Stimulated activated CD8-positive, alpha-beta memory T cell treated with anti-CD3 and anti-CD28 coated beads, Interleukin-15, amount 100 ng/mL, for 1 hour (primary cell): ENCODE data around the gene ATOSB.
"Not testable (repeated sequence)": the region's sequence is repeated elsewhere in the genome, so short reads cannot be mapped to it uniquely, and the experiment has no call there.

Experiments used
- DNase-seq: peaks from one replicate; pipeline ENCODE4 v3.0.0-alpha.2; 2020; ENCODE audit warnings: low read depth

The ATOSB gene, protein sequence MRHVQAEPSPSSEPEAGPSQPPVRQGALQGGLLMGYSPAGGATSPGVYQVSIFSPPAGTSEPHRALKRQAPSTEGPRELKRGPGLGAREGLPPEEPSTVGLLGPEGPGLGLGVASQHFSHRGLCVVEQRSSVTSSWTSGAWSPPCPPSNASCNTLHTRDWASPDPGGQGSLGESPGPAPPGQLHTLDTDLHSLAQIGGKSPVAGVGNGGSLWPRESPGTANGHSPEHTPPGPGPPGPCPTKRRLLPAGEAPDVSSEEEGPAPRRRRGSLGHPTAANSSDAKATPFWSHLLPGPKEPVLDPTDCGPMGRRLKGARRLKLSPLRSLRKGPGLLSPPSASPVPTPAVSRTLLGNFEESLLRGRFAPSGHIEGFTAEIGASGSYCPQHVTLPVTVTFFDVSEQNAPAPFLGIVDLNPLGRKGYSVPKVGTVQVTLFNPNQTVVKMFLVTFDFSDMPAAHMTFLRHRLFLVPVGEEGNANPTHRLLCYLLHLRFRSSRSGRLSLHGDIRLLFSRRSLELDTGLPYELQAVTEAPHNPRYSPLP

DNA sequence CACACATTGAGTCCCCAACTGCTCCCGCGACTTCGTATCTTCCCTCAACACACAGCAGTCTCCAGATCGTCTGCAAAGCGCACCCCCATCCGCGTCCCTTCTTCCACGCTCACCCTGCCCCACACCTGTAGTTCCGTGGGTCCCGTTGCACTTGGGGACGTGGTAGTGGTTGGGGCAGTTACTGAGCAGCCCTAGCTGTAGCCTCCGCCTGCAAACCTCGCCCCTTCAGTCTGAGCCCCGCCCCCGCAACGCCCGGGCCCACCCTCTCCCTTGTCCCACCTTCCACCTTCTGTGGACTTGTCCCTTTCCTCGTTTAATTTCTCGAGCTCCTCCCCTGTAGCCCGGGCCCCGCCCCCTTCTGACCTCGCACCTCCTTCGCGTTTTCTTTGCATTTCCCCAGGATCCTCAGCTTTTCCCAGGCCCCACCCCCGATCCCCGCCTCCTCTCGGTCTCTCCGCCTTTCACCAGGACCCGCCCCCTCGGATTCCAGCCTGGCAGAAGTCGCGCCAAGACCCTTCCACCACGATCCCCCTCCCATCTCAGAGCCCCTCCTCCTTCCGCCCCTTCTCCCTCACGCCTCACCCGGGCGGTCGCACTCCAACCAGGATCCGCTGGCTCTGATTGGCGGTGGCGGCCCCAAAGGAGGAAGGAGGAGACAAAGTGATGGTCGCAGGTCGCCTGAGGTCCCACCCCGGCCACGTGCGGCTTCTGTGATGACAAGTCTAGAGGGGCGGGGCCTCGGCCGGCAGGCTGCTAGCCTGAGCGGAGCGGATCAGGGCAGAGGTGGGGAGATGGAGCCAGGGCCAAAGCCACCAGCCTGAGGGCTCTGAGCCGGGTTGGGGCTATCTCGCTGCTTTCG lies at the start of gene ATOSB:
ATOSB (minus strand) TSS at position 183 of the 859 bp plus-strand sequence. CDS start 7,588 bp downstream, outside the sequence.
- DNase-seq: peak; percentile 81

DNA sequence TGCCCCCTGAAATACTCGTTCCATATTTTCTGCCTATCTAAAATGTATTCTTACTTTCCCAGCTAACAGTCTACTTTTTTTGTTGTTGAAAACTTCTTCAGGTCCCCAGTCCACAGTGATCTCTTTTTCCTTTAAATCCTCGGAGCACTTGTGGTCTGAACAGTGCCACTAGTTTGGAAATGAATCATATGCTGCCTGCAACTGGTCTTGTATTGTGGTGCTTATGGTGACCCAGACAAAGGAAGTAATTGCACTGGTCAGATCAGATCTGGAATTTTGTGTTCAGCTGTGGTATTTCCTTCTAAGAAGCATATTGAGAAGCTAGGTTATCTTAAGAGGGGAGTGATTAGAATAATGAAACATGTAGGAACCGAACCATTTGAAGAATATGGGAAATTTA lies 49.0 kb upstream of the ATOSB start:
- DNase-seq: no peak

DNA sequence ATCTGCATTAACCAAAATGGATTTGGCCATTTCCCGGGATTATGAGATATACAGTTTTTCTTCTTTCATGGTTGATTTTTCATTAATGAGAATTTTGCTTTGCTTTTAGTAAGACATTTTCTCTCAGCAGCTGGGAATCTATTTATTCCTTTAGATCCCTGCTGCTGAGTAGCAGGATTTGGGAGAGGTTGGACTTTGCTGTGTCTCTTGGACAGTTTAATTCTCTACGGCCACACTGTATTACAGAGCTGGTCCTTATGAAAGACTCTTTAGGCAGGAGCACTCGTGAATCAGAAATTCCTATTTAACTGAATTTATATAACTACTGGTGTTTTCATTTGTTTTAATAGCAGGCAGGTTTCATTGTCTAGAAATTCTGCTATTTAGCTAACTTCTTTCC lies 47.8 kb upstream of the ATOSB start:
- no peak for DNase-seq

DNA sequence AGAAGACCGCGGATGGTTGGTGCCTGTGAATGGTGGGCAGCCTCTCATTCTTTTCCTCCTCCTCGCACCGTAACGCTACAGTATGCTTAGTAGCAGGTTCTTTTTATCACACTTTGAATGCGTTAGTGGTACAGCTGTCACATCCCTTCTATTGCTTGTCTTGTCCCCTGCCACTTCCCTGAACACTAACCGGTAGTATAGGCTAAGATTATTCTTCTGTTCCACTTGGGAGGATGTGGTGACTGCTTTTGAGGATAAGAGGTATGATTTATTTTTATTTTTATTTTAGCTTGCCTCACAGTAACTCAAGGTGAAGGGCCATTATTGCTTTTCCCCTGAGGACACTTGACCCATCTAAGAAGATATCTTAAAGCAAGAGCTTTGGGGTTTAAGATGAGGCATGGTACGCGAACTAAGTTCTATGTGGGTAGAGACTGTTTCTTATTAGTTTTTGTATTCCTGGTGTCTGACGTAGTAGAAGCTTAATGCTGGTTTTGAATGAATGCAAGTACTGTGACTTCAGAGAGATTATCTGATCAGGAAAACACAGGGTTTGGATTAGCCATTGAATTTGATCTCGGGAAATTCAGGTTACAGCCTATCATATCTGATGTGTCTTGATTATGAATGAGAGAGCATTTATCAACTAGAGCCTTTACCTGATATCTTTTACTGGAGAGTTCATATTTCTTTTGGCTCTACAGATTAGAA lies 47.1 kb upstream of the ATOSB start:
- no peak for DNase-seq

DNA sequence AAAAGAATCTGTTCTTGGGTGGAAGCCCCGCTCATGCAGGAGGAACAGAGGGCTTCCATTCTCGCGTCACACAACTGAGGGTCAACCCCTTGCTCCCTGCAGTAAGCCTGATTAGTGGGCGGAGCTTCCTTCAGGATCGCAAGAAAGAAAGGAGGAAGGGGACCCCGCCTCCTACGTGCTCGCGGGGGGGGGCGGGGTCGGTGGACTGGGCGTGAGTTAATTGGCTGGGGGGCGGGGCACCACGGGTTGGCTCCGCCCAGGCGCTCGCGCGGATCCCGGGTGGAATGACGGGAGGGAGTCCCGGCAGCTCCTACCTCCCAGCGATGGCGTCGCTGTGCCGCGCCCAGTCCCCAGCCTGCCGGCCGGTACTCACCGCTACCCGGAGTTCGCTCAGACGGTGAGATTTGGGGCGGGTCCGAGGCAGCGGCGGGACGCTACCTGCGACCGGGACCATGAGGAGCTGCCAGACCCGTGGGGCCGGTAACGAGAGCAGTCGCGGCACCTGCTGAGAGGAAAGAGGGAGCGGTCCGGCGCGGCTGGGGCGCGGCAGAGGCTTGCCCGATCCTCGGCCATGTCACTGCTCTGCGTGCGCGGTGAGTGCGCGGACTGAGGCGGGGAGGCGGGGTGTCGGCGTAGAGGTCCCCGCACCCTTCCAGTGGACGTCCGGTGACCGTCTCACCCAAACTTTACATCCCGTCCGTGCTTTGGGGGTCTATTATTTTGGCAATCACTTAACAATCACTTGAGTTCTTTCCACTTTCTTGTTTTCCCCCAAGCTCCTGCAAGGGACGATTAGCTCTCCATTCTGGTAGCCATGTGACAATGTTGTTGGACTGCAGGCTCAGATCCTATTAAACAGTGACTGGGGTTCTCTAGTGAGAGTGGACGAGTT lies 46.3 kb upstream of the ATOSB start, which contains the start of gene UNC13B:
UNC13B (plus strand) TSS at position 297 of the 892 bp plus-strand sequence; CDS start at position 572, 275 bp downstream.
- peak; percentile 41 for DNase-seq

DNA sequence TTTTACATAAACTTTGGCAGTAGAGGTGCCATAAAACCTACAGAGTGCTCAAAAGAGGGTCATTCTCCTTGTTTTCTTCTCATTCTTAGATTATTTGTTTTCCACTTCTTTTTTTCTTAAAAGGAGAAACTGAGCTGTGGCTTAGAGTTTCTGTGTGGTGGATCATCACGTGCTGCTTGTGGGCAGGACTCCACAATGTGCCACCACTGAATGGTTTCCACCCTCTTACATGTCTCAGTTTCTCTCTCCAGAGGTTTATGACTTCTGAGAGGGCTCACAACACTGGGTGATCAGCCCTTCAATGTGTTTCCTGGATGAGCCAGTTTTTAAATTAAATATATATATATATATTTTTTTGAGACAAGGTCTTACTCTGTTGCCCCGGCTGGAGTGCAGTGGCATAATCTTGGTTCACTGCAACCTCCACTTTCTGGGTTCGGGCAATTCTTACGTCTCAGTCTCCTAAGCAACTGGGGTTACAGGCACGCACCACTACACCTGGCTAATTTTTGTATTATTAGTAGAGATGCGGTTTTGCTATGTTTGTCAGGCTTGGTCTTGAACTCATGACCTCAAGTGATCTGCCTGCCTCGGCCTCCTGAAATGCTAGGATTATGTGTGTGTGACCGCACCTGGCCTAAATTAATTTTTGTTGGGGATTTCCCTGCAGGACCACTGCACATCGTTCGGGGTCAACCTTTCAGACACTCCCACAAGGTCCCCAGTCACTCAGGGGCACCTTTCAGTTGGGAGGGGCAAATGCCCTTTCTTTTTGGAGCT lies 43.0 kb upstream of the ATOSB start:
- no peak for DNase-seq

DNA sequence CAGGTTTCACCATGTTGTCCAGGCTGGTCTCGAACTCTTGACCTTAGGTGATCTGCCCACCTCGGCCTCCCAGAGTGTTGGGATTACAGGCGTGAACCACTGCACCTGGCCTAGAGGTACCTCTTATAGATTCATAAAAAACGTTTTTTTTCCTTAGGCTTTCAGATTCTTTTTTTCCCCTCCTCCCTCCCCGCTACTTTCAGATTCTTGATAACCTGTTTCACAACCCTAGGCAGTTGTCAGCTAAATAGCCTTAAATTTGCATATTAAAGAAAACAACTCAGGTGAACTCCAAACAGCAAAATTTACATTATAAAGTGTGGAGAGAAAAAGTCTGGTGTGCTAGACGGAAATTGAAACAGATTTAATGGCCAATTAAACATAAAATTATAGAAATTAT lies 42.2 kb upstream of the ATOSB start:
- not testable (repeated sequence) for DNase-seq

DNA sequence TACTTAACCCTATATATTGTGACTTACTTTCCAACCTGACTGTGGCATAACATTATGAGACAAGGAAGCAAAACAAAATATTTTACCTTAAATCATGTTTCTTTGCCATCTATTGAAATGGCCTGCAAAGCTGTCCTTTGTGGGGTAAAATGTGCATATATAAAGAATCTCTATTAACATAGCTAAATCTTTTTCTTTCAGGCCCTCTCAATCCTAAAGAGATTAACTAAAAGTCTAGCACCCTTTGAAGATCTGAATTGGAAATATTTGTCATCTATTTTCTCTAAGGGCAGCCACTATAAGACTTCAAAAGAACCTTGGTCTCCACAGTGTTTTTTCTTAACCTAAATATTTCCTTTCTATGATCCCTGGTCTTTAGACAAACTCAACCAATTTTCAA lies 41.1 kb upstream of the ATOSB start:
- no peak for DNase-seq

DNA sequence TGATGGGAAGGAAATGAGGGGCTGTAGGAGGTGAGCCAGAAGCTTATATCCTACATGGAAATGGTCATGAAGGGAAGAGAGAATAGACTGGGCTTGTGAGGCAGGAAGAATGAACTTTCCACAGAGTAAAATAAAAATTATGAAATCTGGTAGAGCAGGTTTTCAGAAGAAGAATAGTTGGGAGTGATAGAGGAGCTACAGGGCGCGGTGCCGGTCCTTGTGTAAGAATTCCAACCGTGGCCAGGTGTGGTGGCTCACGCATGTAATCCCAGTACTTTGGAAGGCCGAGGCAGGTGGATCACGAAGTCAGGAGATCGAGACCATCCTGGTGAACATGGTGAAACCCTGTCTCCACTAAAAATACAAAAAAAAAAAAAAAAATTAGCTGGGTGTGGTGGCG lies 37.3 kb upstream of the ATOSB start:
- no peak for DNase-seq

DNA sequence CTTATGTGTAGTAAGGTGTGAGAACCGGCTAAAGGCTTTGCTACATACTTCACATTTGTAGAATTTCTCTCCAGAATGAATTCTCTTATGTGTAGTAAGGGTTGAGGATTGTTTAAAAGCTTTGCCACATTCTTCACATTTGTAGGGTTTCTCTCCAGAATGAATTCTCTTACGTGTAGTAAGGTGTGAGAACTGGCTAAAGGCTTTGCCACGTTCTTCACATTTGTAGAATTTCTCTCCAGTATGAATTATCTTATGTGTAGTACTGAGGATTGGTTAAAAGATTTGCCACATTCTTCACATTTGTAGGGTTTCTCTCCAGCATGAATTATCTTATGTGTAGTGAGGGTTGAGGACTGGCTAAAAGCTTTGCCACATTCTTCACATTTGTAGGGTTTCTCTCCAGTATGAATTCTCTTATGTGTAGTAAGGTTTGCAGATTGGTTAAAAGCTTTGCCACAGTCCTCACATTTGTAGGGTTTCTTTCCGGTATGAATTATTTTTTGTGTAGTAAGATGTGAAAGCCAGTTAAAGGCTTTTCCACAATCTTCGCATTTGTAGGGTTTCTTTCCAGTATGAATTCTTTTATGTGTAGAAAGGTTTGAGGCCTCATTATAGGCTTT lies 32.4 kb upstream of the ATOSB start:
- not testable (repeated sequence) for DNase-seq

DNA sequence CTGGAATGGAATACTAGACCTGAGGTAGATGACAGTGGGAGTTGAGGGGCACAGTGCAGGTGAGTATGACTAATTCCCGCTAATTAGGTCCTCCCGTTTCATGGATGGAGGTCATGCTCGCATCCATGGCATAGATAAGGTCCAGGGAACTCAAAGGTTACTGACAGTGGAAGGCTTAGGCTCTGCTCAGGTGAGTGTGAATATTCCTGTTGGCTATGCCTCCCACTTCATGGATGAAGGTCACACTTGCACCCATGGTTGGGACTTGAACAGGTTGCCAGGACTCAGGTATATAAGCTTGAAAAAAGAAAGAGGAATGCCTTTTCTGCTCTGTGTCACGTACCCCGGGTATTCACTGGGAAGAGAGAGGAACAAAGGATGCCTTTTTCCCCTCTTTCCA lies 26.4 kb upstream of the ATOSB start:
- no peak for DNase-seq

DNA sequence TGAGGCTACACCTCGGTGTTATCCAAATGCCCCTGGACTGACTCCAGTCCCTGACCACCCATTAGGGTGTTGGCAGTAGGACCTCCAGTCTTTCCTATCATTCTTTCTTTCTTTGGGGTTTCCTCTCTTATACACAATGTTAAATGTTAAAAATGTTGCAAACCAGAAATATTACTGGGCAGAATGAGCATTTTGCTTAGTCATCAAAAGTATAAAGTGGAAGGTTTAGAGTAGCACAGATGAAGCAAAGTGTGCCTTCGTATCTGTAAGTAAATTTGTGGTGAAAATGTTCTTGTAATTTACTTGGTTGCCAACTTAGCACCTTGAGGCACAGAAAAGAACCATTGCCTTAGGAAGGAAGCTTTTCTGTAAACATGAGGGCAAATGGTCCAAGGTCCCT lies 24.4 kb upstream of the ATOSB start:
- no peak for DNase-seq

DNA sequence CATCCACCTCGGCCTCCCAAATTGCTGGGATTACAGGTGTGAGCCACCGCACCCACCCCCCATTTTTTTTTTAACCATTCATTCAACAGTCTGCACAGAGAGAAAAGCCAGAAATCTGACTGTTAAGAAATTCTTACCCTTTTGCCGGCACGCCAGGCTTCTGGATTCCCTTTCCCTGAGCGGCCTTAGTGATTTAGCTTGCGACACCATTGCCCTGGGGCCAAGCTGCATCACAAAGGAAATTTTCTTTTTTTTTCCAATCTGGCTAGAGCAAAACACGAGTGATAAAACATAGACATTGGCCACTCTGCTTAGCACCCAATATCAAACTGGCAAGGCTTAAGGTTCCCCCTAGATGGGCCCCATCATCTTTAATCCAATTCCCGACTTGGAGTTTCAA lies 21.2 kb upstream of the ATOSB start:
- no peak for DNase-seq

DNA sequence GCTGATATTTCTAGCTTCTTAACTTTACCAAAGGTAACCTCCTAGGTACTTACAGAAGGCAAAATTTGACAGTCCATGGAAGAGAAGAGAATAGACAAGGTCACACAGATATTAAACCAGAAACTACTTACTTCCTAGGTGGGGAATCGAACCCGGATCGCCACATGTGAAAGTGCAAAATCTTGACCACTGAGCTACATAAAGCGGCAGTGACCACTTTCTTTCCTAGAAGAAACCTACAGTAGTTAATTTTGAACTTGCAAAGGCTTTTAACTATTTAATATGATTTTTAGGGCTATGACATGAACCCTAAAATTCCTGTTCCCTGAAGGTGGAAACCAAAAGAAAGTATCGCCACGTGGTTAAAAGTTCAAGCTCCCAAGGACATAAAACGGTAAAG lies 20.3 kb upstream of the ATOSB start:
- no peak for DNase-seq

DNA sequence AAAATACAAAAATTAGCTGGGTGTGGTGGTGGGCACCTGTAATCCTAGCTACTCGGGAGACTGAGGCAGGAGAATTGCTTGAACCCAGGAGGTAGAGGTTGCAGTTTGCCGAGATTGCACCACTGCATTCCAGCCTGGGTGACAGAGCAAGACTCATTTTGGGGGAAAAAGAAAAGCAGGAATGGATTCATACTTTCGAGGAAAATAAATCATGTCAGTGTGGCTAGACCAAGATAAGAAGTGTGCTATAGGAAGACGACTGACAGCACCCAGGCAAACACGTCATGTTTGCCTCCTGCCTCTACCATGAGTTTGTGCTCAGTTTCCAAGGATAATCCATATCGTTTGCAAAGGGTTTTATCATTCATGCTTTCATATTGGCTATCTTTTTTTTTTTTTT lies 19.3 kb upstream of the ATOSB start:
- DNase-seq: no peak

DNA sequence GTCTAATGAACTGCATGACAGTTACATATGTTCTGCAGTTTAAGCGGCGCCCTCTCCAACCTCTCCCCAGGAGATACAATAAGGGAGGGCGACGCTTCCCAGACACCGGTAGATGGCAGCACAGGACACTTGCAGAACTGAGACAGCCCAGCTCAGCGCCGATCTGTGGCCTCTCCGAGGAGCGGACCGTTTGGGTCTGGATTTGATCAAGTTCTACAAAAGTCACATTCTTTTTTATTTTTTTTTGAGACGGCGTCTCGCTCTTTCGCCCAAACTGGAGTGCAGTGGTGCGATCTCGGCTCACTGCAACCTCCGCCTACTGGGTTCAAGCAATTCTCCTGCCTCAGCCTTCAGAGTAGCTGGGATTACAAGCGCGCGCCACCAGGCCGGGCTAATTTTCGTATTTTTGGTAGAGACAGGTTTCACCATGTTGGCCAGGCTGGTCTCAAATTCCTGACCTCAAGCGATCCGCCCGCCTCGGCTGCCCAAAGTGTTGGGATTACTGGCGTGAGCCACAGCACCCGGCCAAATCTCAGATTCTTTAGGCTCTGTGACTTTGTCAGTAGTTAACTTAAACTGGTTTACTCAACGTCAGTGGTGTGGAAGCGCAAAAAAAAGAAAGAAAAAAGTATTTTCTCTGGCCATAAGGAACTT lies 1.4 kb upstream of the ATOSB start:
- DNase-seq: peak; percentile 78

DNA sequence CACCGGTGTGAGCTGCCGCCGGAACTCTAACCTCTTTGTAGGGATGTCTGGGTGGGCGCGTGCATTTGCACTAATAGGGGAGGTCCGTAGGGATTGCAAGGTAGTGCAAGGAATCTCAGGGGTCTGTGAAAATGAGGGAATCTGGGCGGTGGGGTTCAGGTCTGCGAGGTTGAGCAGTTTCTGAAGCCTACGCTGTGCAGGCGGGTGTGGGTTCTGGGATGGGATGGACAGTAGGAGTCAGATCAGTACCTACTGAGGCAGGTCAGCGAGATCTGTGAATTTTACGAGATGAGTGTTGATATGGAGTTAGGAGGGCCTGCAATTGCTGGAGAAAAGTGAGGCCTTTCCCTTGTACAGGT lies 856 bp upstream of the ATOSB start:
- no peak for DNase-seq

DNA sequence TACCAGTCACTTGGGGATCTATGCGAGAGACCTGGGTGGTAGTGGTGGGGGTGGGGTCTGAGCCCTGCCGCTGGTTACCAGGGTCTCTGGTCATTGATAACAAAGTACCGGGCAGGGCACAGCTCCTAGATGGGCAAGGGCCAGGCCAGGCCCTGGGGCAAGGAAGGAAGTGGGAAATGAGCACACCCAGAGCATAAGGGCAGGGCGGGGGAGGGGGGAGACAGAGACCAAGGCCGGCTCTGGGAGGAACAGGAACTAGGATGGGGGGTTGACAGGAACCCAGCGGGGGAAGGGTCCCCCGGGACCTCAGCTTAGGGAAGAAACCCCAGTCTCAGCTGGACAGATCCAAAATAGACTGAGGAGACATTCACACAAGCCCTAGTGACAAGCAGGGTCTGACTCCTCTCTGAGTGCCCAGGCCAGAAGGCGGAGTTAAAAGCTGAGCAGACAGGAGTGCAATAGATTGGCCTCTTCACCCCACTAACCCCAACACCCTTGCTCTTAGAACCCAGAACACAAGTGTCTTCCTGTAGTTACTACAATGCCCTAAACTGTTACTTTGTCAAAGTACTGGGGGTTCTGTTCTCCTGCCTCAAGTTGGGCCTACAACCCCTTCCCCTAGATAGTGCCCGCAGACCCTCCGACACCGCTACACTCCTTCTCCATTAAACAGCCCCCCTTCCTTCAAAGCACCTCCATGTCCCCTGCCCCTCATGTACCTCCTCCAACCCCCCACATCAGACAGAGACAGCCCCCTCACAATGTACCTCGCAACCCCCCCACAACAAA lies 628 bp downstream of the ATOSB start:
- DNase-seq: no peak
